Bone marrow (tissue), 2 donors: ENCODE results near the gene RAPGEF4.
"Not testable (repeated sequence)": the region's sequence is repeated elsewhere in the genome, so short reads cannot be mapped to it uniquely, and the experiment has no call there.

Experiments used
- DNase-seq, 2 donors: peaks; one replicate each; lab custom pipeline; 2025; lab: John Stamatoyannopoulos, UW

Gene RAPGEF4

DNA sequence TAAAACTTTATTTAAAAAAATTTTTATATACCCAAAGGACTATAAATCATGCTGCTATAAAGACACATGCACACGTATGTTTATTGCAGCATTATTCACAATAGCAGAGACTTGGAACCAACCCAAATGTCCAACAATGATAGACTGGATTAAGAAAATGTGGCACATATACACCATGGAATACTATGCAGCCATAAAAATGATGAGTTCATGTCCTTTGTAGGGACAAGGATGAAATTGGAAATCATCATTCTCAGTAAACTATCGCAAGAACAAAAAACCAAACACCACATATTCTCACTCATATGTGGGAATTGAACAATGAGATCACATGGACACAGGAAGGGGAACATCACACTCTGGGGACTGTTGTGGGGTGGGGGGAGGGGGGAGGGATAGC, 358.0 kb downstream of the RAPGEF4 start:
- DNase-seq: not testable (repeated sequence)

DNA sequence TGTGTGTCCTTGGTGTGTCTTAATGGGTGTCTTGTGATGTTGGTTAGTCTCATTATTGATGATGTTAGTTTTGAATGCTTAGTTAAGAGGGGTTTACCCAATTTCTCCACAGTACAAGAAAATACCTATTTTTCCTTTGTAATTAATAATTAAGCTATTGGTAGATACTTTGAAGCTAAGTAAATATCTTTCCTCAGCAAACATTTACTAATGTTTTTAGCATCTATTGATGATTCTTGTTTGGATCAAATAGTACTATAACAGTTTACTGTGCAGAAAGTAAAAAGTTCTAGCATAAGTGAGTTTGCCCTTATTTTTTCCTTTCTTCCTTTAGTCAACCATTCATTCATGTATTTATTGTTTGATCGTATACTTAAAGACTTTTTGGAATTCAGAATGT, 359.1 kb downstream of the RAPGEF4 start:
- no peak for DNase-seq

DNA sequence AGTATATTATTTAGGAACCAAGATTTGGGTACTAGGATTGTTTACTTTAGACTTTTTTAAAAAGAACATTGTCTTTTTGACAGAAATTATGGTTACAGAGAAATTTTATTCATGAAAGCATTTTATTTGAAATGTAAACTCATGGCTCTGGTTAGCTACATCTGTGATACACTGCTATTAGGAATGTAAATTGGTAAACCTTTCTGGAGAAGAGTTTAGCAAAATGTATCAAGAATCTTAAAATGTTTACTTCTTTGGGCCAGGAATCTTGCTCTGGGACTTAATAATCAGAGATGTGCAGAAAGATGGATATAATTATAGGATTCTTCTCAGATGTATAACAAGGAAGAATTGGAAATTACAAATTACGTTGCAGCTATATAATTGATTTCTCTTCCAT, 359.7 kb downstream of the RAPGEF4 start:
- DNase-seq: no peak

DNA sequence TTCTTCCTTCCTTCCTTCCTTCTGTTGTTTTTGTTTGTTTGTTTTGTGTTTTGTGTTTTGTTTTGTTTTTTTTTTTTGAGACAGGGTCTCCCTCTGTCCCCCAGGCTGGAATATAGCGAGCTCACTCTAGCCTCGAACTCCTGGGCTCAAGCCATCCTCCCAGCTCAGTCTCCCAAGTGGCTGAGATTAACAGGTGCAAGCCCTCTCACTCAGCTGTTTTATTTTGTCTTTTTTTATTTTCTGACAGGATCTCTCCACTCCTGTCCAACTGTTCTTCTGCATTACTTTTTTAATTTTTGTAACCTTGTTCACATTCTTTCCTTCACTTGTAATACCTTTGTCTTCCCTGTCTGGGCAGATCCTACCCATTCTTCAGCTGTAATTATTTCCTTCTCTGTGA, 363.6 kb downstream of the RAPGEF4 start:
- no peak for DNase-seq

DNA sequence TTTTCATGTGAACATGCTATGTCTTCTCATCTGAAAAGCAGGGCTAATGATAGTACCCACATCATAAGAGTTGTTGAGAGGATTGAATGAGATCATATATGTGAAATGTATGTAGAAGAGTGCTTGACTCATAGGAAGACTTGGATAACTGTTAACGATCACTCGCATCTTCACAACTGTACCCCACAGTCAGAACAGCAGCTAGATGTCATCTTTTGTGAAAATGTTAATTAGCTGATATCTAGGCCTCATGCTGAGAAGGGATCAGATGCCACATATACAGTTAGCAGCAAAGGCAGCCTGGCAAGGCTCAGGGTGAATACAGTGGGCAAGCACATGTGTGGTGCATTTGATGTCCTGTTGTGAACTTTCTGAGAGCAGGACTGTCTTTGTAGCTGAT, 364.2 kb downstream of the RAPGEF4 start:
- no peak for DNase-seq

DNA sequence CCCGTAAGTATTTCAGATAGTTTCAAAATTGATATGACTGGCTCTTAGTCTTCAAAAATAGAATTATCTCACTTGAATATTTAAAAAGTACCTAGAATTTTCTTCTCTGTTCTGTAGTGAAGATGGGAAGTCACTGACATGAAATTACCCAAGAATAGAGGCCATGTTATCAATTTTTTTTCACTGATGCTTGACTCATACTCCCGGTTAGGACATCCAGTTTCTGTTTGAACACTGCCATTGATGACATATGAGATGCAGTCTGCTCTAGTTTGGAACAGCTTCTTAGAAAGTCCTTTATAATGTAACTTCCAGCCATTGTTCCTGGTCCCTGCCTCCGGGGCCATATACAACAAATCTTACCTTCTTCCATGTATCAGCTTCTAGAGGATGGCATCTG, 366.0 kb downstream of the RAPGEF4 start:
- DNase-seq: no peak
